Non-pigmented ciliary epithelial cell (primary cell): ENCODE data around the gene CALR3.
"Not testable (repeated sequence)": the region's sequence is repeated elsewhere in the genome, so short reads cannot be mapped to it uniquely, and the experiment has no call there.

Experiments
- DNase-seq: peaks from one replicate; pipeline ENCODE4 v3.0.0-alpha.2; 2010; ENCODE audit warnings: low read depth

Gene CALR3

GRCh38 chr19:16457195-16457953 is 38.6 kb downstream of the CALR3 start:
- no peak for DNase-seq

- no peak for DNase-seq
These were observed 39.2 kb downstream of the CALR3 start for GRCh38 chr19:16456652-16457194.

GRCh38 chr19:16455489-16455888 is 40.5 kb downstream of the CALR3 start:
- DNase-seq = no peak

GRCh38 chr19:16454351-16454918 is 41.5 kb downstream of the CALR3 start:
- no peak for DNase-seq

GRCh38 chr19:16452325-16452724 is 43.6 kb downstream of the CALR3 start:
- DNase-seq = no peak

- DNase-seq = no peak
These were observed 46.5 kb downstream of the CALR3 start for GRCh38 chr19:16449330-16449961.

GRCh38 chr19:16448872-16449271 is 47.1 kb downstream of the CALR3 start:
- DNase-seq = not testable (repeated sequence)

GRCh38 chr19:16446724-16447368 is 49.1 kb downstream of the CALR3 start:
- DNase-seq = peak; percentile 70

- DNase-seq = no peak
These were observed 49.8 kb downstream of the CALR3 start for GRCh38 chr19:16446108-16446723.

GRCh38 chr19:16445238-16446107 is 50.5 kb downstream of the CALR3 start:
- DNase-seq = no peak

GRCh38 chr19:16444269-16444600 is 51.7 kb downstream of the CALR3 start:
- DNase-seq = no peak

- no peak for DNase-seq
These were observed 53.3 kb downstream of the CALR3 start for GRCh38 chr19:16442386-16443276.

- DNase-seq = no peak
These were observed 54.3 kb downstream of the CALR3 start for GRCh38 chr19:16441661-16442162.

- DNase-seq = no peak
These were observed 59.1 kb downstream of the CALR3 start for GRCh38 chr19:16436780-16437332.

GRCh38 chr19:16435999-16436650 is 59.8 kb downstream of the CALR3 start:
- DNase-seq = no peak

GRCh38 chr19:16435238-16435917 is 60.6 kb downstream of the CALR3 start:
- DNase-seq = peak; percentile 99

- DNase-seq = no peak
These were observed 62.0 kb downstream of the CALR3 start for GRCh38 chr19:16433986-16434385.

- no peak for DNase-seq
These were observed 66.2 kb downstream of the CALR3 start for GRCh38 chr19:16429759-16430091.
